ENCODE results near the gene CD82. TPM values are rescaled to one million over a fixed set of nuclear protein-coding genes. Genes with fewer than 3 reads are reported as not detected.

The CD82 gene
- total RNA-seq, 1 experiment from 2014 or later: 32.6 TPM

- no peak overlapping the region for H3K27ac Mint-ChIP-seq (ENCODE audit: unreplicated experiment)
- no peak for TF ChIP-seq CTCF (IDR thresholded peaks at IDR 0.05; ENCODE audit: unreplicated experiment)
- intact Hi-C loops (cut with micrococcal nuclease; ENCODE audit: unreplicated experiment): no loop called here
- no peaks in the 10 kb centered on the region for H3K36me3 Mint-ChIP-seq (ENCODE audit: insufficient read depth, unreplicated experiment)
- no peaks in the 10 kb centered on the region for H3K4me1 Mint-ChIP-seq (ENCODE audit: low read depth, unreplicated experiment)
- H3K9me3 Mint-ChIP-seq (ENCODE audit: low read depth, unreplicated experiment): no peaks in the 10 kb centered on the region
- no peak for DNase-seq
- no TSS peak for BruUV-seq (replicated peaks)
- CTCF ChIA-PET: no interaction called here
- no peaks in the 10 kb centered on the region for H3K27me3 Mint-ChIP-seq (ENCODE audit: unreplicated experiment)
- no peak overlapping the region for H3K4me3 Mint-ChIP-seq (ENCODE audit: low read depth, unreplicated experiment)
Observed at GRCh38 chr11:44597358-44598012, 32.0 kb downstream of the CD82 start.

GRCh38 chr11:44598831-44599230 is 33.4 kb downstream of the CD82 start:
- peaks cover 4% of the 10 kb centered on the region for H3K4me1 Mint-ChIP-seq (ENCODE audit: low read depth, unreplicated experiment)
- CTCF ChIA-PET: interaction anchor here (0.7 kb wide), 1 partner anchor 303 kb away, joined by 9 read pairs; no protein-coding TSS in a partner anchor
- no peaks in the 10 kb centered on the region for H3K27me3 Mint-ChIP-seq (ENCODE audit: unreplicated experiment)
- no peaks in the 10 kb centered on the region for H3K9me3 Mint-ChIP-seq (ENCODE audit: low read depth, unreplicated experiment)
- no peak overlapping the region for H3K4me3 Mint-ChIP-seq (ENCODE audit: low read depth, unreplicated experiment)
- intact Hi-C loops (cut with micrococcal nuclease; ENCODE audit: unreplicated experiment): no loop called here
- H3K27ac Mint-ChIP-seq (ENCODE audit: unreplicated experiment): no peak overlapping the region
- DNase-seq: no peak
- TF ChIP-seq CTCF (IDR thresholded peaks at IDR 0.05; ENCODE audit: unreplicated experiment): no peak
- no TSS peak for BruUV-seq (replicated peaks)
- no peaks in the 10 kb centered on the region for H3K36me3 Mint-ChIP-seq (ENCODE audit: insufficient read depth, unreplicated experiment)

GRCh38 chr11:44600261-44600660 is 34.8 kb downstream of the CD82 start:
- CTCF ChIA-PET: no interaction called here
- H3K4me1 Mint-ChIP-seq (ENCODE audit: low read depth, unreplicated experiment): peaks cover 8% of the 10 kb centered on the region
- no peak overlapping the region for H3K4me3 Mint-ChIP-seq (ENCODE audit: low read depth, unreplicated experiment)
- no peaks in the 10 kb centered on the region for H3K9me3 Mint-ChIP-seq (ENCODE audit: low read depth, unreplicated experiment)
- H3K36me3 Mint-ChIP-seq (ENCODE audit: insufficient read depth, unreplicated experiment): no peaks in the 10 kb centered on the region
- no peak for DNase-seq
- H3K27me3 Mint-ChIP-seq (ENCODE audit: unreplicated experiment): no peaks in the 10 kb centered on the region
- intact Hi-C loops (cut with micrococcal nuclease; ENCODE audit: unreplicated experiment): no loop called here
- no TSS peak for BruUV-seq (replicated peaks)
- TF ChIP-seq CTCF (IDR thresholded peaks at IDR 0.05; ENCODE audit: unreplicated experiment): no peak
- no peak overlapping the region for H3K27ac Mint-ChIP-seq (ENCODE audit: unreplicated experiment)

GRCh38 chr11:44600839-44601383 is 35.4 kb downstream of the CD82 start:
- Mint-ChIP-seq H3K36me3 (ENCODE audit: insufficient read depth, unreplicated experiment) (no peaks in the 10 kb centered on the region), H3K4me3 (ENCODE audit: low read depth, unreplicated experiment) (no peak overlapping the region), H3K9me3 (ENCODE audit: low read depth, unreplicated experiment) (no peaks in the 10 kb centered on the region), H3K4me1 (ENCODE audit: low read depth, unreplicated experiment) (peaks cover 8% of the 10 kb centered on the region), H3K27me3 (ENCODE audit: unreplicated experiment) (no peaks in the 10 kb centered on the region), H3K27ac (ENCODE audit: unreplicated experiment) (no peak overlapping the region)
- CTCF ChIA-PET: no interaction called here
- no peak for TF ChIP-seq CTCF (IDR thresholded peaks at IDR 0.05; ENCODE audit: unreplicated experiment)
- DNase-seq: no peak
- intact Hi-C loops (cut with micrococcal nuclease; ENCODE audit: unreplicated experiment): no loop called here
- no TSS peak for BruUV-seq (replicated peaks)
